Glutamatergic neuron (in vitro differentiated cells): ENCODE results near the gene C5orf15. TPM values are rescaled to one million over a fixed set of nuclear protein-coding genes. Genes with fewer than 3 reads are reported as not detected.
"Not testable (repeated sequence)": the region's sequence is repeated elsewhere in the genome, so short reads cannot be mapped to it uniquely, and the experiment has no call there.

Source experiments
- DNase-seq: peaks from one replicate; pipeline ENCODE4 v3.0.0; 2022
- H3K27ac Mint-ChIP-seq: one replicate; pipeline ENCODE4 v1.8.0; 2020; ENCODE audit warnings: mild to moderate bottlenecking, mixed read lengths, inconsistent platforms; ENCODE audit not compliant: unreplicated experiment
- H3K27me3 Mint-ChIP-seq: one replicate; pipeline ENCODE4 v1.8.0; 2020; ENCODE audit warnings: mild to moderate bottlenecking, moderate library complexity, mixed read lengths, inconsistent platforms; ENCODE audit not compliant: unreplicated experiment
- H3K36me3 Mint-ChIP-seq: one replicate; pipeline ENCODE4 v1.8.0; 2020; ENCODE audit warnings: mild to moderate bottlenecking, mixed read lengths, inconsistent platforms; ENCODE audit not compliant: unreplicated experiment
- H3K4me1 Mint-ChIP-seq: one replicate; pipeline ENCODE4 v1.8.0; 2020; ENCODE audit warnings: mild to moderate bottlenecking, low read depth, mixed read lengths, inconsistent platforms; ENCODE audit not compliant: unreplicated experiment
- H3K4me3 Mint-ChIP-seq: one replicate; pipeline ENCODE4 v1.8.0; 2020; ENCODE audit warnings: mild to moderate bottlenecking, mixed read lengths, inconsistent platforms; ENCODE audit not compliant: unreplicated experiment
- H3K9me3 Mint-ChIP-seq: one replicate; pipeline ENCODE4 v1.8.0; 2020; ENCODE audit warnings: mild to moderate bottlenecking, moderate library complexity, mixed read lengths, inconsistent platforms; ENCODE audit not compliant: unreplicated experiment
- total RNA-seq: library from RNA; stranded (reverse); fragmentation: NEBNext Ultra II Directional; extraction: Animal tissue kit (Norgen Biotek cat#: 25700); gene quantifications from one replicate; pipeline ENCODE4 v1.2.1, GENCODE V29; 2021; ENCODE audit not compliant: unreplicated experiment
- TF ChIP-seq, protein P1 (sequence below): fragments of 200-600 bp; sonication (generic); IDR thresholded peaks from one replicate; pipeline ENCODE4 v1.5.0; 2021; ENCODE audit not compliant: partially characterized antibody, unreplicated experiment

The C5orf15 gene
- total RNA-seq, 1 donor from 2014 or later, result 35.7 TPM

DNA sequence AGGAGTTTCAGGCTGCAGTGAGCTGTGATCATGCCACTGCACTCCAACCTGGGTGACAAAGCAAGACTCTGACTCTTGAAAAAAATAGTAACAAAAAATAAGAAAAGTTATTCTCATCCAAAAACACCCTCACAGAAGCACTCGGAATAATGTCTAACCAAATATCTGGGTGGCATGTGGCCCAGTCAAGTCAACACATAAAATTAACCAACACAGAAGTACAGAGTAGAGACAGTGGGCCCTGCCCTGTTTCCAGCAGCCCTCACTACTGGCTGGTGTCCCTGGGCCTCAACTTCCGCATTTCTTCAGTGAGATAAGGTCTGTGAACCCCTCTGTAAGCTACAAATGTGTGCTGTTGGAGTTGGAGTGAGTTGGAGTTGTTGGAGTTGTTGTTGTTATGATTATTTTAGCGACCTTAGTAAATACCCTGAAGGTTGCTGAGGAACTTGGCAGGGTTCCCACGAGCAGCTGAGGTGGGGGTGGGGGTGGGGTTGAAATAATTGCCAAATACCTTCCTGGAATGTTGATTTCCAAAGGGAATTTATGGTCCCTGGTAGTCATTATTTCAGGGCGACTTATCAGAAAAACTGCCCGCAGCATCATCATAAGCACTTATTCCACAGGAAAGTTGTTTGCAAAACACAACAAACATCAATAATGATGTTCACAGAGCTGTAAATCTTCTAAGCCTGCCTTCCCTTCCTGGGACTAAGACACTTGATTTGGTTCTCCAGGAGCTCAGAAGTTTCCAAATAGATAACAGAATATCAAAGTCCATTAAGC lies 30.2 kb downstream of the C5orf15 start:
- Mint-ChIP-seq H3K9me3 (peaks cover 3% of the 10 kb centered on the region), H3K36me3 (no peaks in the 10 kb centered on the region), H3K27me3 (peaks cover 16% of the 10 kb centered on the region), H3K4me3 (no peak overlapping the region), H3K27ac (no peak overlapping the region), H3K4me1 (peaks cover 6% of the 10 kb centered on the region)
- TF ChIP-seq, protein P1, sequence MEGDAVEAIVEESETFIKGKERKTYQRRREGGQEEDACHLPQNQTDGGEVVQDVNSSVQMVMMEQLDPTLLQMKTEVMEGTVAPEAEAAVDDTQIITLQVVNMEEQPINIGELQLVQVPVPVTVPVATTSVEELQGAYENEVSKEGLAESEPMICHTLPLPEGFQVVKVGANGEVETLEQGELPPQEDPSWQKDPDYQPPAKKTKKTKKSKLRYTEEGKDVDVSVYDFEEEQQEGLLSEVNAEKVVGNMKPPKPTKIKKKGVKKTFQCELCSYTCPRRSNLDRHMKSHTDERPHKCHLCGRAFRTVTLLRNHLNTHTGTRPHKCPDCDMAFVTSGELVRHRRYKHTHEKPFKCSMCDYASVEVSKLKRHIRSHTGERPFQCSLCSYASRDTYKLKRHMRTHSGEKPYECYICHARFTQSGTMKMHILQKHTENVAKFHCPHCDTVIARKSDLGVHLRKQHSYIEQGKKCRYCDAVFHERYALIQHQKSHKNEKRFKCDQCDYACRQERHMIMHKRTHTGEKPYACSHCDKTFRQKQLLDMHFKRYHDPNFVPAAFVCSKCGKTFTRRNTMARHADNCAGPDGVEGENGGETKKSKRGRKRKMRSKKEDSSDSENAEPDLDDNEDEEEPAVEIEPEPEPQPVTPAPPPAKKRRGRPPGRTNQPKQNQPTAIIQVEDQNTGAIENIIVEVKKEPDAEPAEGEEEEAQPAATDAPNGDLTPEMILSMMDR, result no peak
- no peak for DNase-seq

DNA sequence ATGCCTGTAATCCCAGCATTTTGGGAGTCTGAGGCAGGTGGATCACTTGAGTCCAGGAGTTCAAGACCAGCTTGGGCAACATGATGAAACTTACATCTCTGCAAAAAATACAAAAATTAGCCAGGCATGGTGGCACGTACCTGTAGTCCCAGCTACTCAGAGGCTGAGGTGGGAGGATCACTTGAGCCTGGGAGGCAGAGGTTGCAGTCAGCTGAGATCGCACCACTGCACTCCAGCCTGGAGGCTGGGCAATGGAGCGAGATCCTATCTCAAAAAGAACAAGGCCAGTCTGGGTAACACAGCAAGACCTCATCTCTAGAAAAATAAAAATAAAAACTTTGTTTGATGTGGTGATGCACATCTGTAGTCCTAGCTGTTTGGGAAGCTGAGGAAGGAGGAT lies 30.8 kb downstream of the C5orf15 start:
- not testable (repeated sequence) for H3K4me3 Mint-ChIP-seq, H3K9me3 Mint-ChIP-seq, H3K27ac Mint-ChIP-seq, H3K36me3 Mint-ChIP-seq, DNase-seq
- H3K27me3 Mint-ChIP-seq, result peaks cover 16% of the 10 kb centered on the region
- H3K4me1 Mint-ChIP-seq, result peaks cover 10% of the 10 kb centered on the region

DNA sequence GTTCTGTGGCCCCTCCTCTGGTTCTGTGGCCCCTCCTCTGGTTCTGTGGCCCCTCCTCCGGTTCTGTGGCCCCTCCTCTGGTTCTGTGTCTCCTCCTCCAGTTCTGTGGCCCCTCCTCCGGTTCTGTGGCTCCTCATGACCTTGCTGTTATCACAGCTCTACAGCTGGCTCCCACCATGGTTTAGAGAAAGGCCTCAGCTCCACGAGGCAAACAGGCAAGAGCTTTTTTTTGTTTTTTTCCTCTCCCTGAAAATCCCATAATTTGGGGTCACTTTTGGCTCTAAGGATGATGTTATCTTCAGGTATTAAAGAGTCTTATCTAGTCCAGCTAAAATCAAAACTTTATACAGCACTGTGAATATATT lies 31.8 kb downstream of the C5orf15 start:
- peak overlapping the region; percentile 18 for H3K27ac Mint-ChIP-seq
- TF ChIP-seq, protein P1, result no peak
- H3K4me3 Mint-ChIP-seq, result no peak overlapping the region
- peaks cover 3% of the 10 kb centered on the region for H3K9me3 Mint-ChIP-seq
- no peak for DNase-seq
- peaks cover 16% of the 10 kb centered on the region for H3K27me3 Mint-ChIP-seq
- H3K4me1 Mint-ChIP-seq, result peaks cover 12% of the 10 kb centered on the region
- H3K36me3 Mint-ChIP-seq, result no peaks in the 10 kb centered on the region

DNA sequence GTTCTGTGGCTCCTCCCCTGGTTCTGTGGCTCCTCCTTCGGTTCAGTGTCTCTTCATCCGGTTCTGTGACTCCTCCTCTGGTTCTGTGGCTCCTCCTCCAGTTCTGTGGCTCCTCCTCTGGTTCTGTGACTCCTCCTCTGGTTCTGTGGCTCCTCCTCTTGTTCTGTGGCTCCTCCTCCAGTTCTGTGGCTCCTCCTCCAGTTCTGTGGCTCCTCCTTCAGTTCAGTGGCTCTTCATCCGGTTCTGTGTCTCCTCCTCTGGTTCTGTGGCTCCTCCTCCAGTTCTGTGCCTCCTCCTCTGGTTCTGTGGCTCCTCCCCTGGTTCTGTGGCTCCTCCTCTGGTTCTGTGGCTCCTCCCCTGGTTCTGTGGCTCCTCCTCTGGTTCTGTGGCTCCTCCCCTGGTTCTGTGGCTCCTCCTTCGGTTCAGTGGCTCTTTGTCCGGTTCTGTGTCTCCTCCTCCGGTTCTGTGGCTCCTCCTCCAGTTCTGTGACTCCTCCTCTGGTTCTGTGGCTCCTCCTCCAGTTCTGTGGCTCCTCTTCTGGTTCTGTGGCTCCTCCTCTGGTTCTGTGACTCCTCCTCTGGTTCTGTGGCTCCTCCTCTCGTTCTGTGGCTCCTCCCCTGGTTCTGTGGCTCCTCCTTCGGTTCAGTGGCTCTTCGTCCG lies 32.3 kb downstream of the C5orf15 start:
- Mint-ChIP-seq H3K27me3 (peaks cover 18% of the 10 kb centered on the region), H3K4me1 (peaks cover 12% of the 10 kb centered on the region)
- DNase-seq, H3K27ac Mint-ChIP-seq, H3K36me3 Mint-ChIP-seq, H3K9me3 Mint-ChIP-seq, H3K4me3 Mint-ChIP-seq: not testable (repeated sequence)

DNA sequence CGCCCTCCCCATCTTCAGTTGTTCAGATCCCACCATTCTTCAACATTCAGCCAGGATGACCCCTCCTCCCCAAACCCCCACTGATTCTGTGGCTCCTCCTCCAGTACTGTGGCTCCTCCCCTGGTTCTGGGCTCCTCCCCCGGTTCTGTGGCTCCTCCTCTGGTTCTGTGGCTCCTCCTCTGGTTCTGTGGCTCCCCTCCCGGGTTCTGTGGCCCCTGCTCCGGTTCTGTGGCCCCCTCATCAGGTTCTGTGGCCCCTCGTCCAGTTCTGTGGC lies 32.8 kb downstream of the C5orf15 start:
- no peak overlapping the region for H3K27ac Mint-ChIP-seq
- no peaks in the 10 kb centered on the region for H3K36me3 Mint-ChIP-seq
- peaks cover 12% of the 10 kb centered on the region for H3K4me1 Mint-ChIP-seq
- no peak for DNase-seq
- peaks cover 3% of the 10 kb centered on the region for H3K9me3 Mint-ChIP-seq
- H3K27me3 Mint-ChIP-seq, result peaks cover 18% of the 10 kb centered on the region
- TF ChIP-seq, protein P1, result no peak
- H3K4me3 Mint-ChIP-seq, result no peak overlapping the region

DNA sequence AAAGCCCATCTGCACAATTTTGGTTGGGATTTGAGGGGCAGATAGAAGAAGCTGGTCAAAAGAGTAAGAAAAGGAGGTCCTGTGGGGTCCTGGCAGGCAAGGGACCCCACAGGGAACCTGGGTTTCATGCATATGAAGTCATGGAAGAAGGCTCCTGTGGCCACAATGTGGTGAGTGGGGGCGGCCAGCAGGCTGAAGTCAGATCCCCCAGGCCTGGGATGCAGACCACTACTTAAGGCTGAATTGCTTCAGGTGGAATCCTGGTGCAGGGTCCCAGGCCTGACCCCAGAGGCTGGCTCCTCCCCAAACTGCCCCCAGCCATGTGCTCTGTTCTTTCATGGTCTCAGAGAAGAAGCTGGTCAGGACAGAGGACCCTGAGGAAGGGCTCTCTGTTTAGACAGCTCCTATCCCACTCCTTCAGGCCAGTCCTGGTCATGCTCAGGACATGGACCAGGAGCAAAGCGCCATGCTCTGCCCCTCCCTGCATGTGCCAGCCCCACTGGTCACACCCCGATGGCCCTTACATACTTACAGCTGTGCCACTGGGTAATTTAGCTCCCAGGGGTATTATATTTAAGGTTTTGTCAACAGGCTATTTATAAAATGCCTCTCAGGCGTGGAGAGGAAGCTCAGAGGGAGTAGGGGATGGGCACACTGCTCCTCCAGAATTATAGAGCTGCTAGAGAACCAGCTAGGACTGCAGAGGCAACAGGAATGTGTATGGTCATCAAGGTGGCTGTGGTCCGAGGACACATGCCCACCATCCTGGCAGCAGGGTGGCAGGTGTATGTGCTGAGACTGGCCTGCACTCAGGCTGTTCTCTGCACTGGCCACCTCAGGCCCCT lies 33.4 kb downstream of the C5orf15 start:
- Mint-ChIP-seq H3K4me1 (peaks cover 12% of the 10 kb centered on the region), H3K9me3 (peaks cover 3% of the 10 kb centered on the region), H3K36me3 (no peaks in the 10 kb centered on the region), H3K27me3 (peaks cover 18% of the 10 kb centered on the region), H3K27ac (no peak overlapping the region), H3K4me3 (no peak overlapping the region)
- TF ChIP-seq, protein P1, result no peak
- DNase-seq, result no peak
